GM12891 (cell line): Measurements from ENCODE around the gene AXIN1.

Experiments
- POLR2A ChIP-seq: IDR thresholded peaks from 2 replicates; pipeline ENCODE4 v1.6.1; 2011; ENCODE audit warnings: low read depth, low read length, control low read depth
- POLR2AphosphoS5 ChIP-seq: IDR thresholded peaks from 2 replicates; pipeline ENCODE4 v1.6.1; 2011; ENCODE audit warnings: low read depth, low read length, control low read depth
- SPI1 ChIP-seq: IDR thresholded peaks from 2 replicates; pipeline ENCODE4 v1.6.1; 2011; ENCODE audit warnings: low read depth, low read length, control low read depth
- TAF1 ChIP-seq: IDR thresholded peaks from 2 replicates; pipeline ENCODE4 v1.6.1; 2011; ENCODE audit warnings: low read depth, low read length, control low read depth

- TF ChIP-seq POLR2AphosphoS5, result no peak
- TF ChIP-seq POLR2A, result no peak
- no peak for TF ChIP-seq TAF1
- no peak for TF ChIP-seq SPI1
Measured at GRCh38 chr16:243348-243747, 109.2 kb downstream of the AXIN1 start.
